Erythroblast (primary cell): ENCODE results near the gene CNOT6L.

Experiments
- GATA1 ChIP-seq: IDR thresholded peaks from 2 replicates; pipeline ENCODE4 v1.6.1; 2011; ENCODE audit warnings: low read depth, mild to moderate bottlenecking, control low read depth, low read length, moderate library complexity
- POLR2A ChIP-seq: IDR thresholded peaks from 2 replicates; pipeline ENCODE4 v1.6.1; 2011; ENCODE audit warnings: mild to moderate bottlenecking, low read length

DNA sequence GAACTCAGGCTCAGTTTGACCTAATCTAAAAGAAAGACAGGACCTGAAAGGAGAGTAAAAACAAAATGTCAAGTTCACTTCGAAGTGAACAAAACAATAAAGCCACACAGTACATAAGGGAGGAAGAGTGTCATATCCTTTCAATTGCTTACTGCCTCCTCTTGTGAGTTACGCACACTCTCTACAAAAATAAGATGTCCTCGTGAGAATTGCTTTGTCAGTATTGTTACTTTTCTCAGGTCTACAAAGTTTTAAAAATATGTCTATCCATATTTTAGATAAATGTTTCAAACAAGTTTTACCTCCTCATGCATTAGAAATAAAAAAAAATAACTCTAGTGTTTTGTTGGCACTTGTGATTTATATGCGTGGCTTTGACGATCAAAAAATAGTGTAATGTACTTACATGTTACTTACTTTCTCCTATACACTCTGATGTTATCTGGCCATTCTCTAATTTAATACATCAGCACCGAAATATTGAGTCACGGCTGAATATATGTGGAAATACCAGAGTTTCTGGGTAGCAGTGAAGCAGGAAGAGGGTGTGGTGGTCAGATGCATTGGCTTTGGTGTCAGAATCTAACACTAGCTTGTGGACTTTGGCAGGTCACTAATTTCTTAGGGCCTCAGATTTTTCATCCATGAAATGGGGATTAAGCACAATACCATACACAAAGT lies 35.4 kb upstream of the CNOT6L start:
- TF ChIP-seq POLR2A (no peak), GATA1 (no peak)
